Osteoblast (primary cell): ENCODE data around the gene PRR13. TPM values are rescaled to one million over a fixed set of nuclear protein-coding genes. Genes with fewer than 3 reads are reported as not detected.
A peak's percentile ranks its signal among the peaks of the same experiment; 100 is the strongest.

Experiments
- DNase-seq: peaks from one replicate; pipeline ENCODE4 v3.0.0; 2011; ENCODE audit warnings: low spot score, mixed read lengths; ENCODE audit not compliant: insufficient read length; ENCODE audit errors: missing footprints
- H2AFZ ChIP-seq: 2 replicates; pipeline ENCODE4 v1.6.0; 2011; ENCODE audit warnings: mild to moderate bottlenecking, low read length
- H3K27ac ChIP-seq: 2 replicates; pipeline ENCODE4 v1.5.1; 2011; ENCODE audit warnings: mild to moderate bottlenecking, low read depth, low read length, moderate library complexity
- H3K27me3 ChIP-seq: 2 replicates; pipeline ENCODE4 v1.6.0; 2012; ENCODE audit warnings: mild to moderate bottlenecking, control low read depth, inconsistent platforms, low read length, moderate library complexity; ENCODE audit not compliant: insufficient read depth
- H3K36me3 ChIP-seq: 2 replicates; pipeline ENCODE4 v1.5.1; 2011; ENCODE audit warnings: mild to moderate bottlenecking, low read length, control low read depth, moderate library complexity; ENCODE audit not compliant: insufficient read depth
- H3K4me1 ChIP-seq: 2 replicates; pipeline ENCODE4 v1.5.1; 2011; ENCODE audit warnings: mild to moderate bottlenecking, low read length, control low read depth, moderate library complexity; ENCODE audit not compliant: insufficient read depth
- H3K4me2 ChIP-seq: 2 replicates; pipeline ENCODE4 v1.6.0; 2011; ENCODE audit warnings: mild to moderate bottlenecking, low read length; ENCODE audit not compliant: insufficient read depth
- H3K4me3 ChIP-seq: fragments of 200-600 bp; sonication (generic); 3 replicates; pipeline ENCODE4 v1.5.1; 2012; ENCODE audit warnings: mild to moderate bottlenecking, low read length, inconsistent platforms; ENCODE audit not compliant: insufficient read depth
- H3K79me2 ChIP-seq: 2 replicates; pipeline ENCODE4 v1.6.0; 2012; ENCODE audit warnings: mild to moderate bottlenecking, low read length, control low read depth, inconsistent platforms; ENCODE audit not compliant: insufficient read depth
- H3K9me3 ChIP-seq: 2 replicates; pipeline ENCODE4 v1.5.1; 2011; ENCODE audit warnings: low read depth, low read length, control low read depth
- H4K20me1 ChIP-seq: 2 replicates; pipeline ENCODE4 v1.6.0; 2012; ENCODE audit warnings: mild to moderate bottlenecking, low read length, control low read depth; ENCODE audit not compliant: insufficient read depth
- CTCF ChIP-seq: IDR thresholded peaks from 2 replicates; pipeline ENCODE4 v1.5.1; 2011; ENCODE audit warnings: mild to moderate bottlenecking, low read depth, low read length, moderate library complexity; ENCODE audit errors: extremely low read depth
- total RNA-seq: library from RNA; depleted of rRNA; stranded (reverse); fragments of >200 nt; gene quantifications from 2 replicates; pipeline ENCODE4 v1.2.3, GENCODE V29; 2012

The PRR13 gene
- total RNA-seq, 1 donor: 55.0 TPM

GRCh38 chr12:53453953-53454640 is 12.6 kb downstream of the PRR13 start:
- H3K79me2 ChIP-seq: peaks cover 73% of the 10 kb centered on the region
- H4K20me1 ChIP-seq: peaks cover 46% of the 10 kb centered on the region
- TF ChIP-seq CTCF: no peak
- H3K9me3 ChIP-seq: no peaks in the 10 kb centered on the region
- no peaks in the 10 kb centered on the region for H3K27me3 ChIP-seq
- H3K36me3 ChIP-seq: peaks cover 51% of the 10 kb centered on the region
- no peak for DNase-seq
- no peak overlapping the region for H3K27ac ChIP-seq
- H2AFZ ChIP-seq: no peak overlapping the region
- peak overlapping the region; percentile 81 for H3K4me2 ChIP-seq
- H3K4me3 ChIP-seq: peak overlapping the region; percentile 97
- H3K4me1 ChIP-seq: peaks cover 21% of the 10 kb centered on the region

- DNase-seq: no peak
- Histone ChIP-seq H3K27ac (peak overlapping the region; percentile 0), H3K4me3 (peak overlapping the region; percentile 97), H3K79me2 (peaks cover 79% of the 10 kb centered on the region), H4K20me1 (peaks cover 51% of the 10 kb centered on the region), H3K9me3 (no peaks in the 10 kb centered on the region), H3K27me3 (no peaks in the 10 kb centered on the region), H3K4me2 (peak overlapping the region; percentile 81), H2AFZ (no peak overlapping the region), H3K36me3 (peaks cover 57% of the 10 kb centered on the region), H3K4me1 (peaks cover 21% of the 10 kb centered on the region)
- TF ChIP-seq CTCF: no peak
These were observed 13.2 kb downstream of the PRR13 start for GRCh38 chr12:53454707-53455106.

- peaks cover 62% of the 10 kb centered on the region for H4K20me1 ChIP-seq
- TF ChIP-seq CTCF: no peak
- H3K4me2 ChIP-seq: no peak overlapping the region
- H3K27me3 ChIP-seq: no peaks in the 10 kb centered on the region
- peaks cover 97% of the 10 kb centered on the region for H3K79me2 ChIP-seq
- H3K4me3 ChIP-seq: no peak overlapping the region
- DNase-seq: no peak
- peaks cover 21% of the 10 kb centered on the region for H3K4me1 ChIP-seq
- no peaks in the 10 kb centered on the region for H3K9me3 ChIP-seq
- peaks cover 78% of the 10 kb centered on the region for H3K36me3 ChIP-seq
- H3K27ac ChIP-seq: no peak overlapping the region
- H2AFZ ChIP-seq: no peak overlapping the region
These were observed 15.3 kb downstream of the PRR13 start for GRCh38 chr12:53456654-53457366.

GRCh38 chr12:53459097-53459496 is 17.6 kb downstream of the PRR13 start:
- no peak for DNase-seq
- H3K4me2 ChIP-seq: no peak overlapping the region
- H2AFZ ChIP-seq: no peak overlapping the region
- peaks cover 100% of the 10 kb centered on the region for H3K36me3 ChIP-seq
- H3K9me3 ChIP-seq: no peaks in the 10 kb centered on the region
- peaks cover 64% of the 10 kb centered on the region for H4K20me1 ChIP-seq
- peaks cover 100% of the 10 kb centered on the region for H3K79me2 ChIP-seq
- H3K4me1 ChIP-seq: peaks cover 8% of the 10 kb centered on the region
- TF ChIP-seq CTCF: no peak
- no peak overlapping the region for H3K4me3 ChIP-seq
- H3K27me3 ChIP-seq: no peaks in the 10 kb centered on the region
- no peak overlapping the region for H3K27ac ChIP-seq
